Ovary (tissue), 3 donors: ENCODE results near the gene LRRC3.

Source experiments
- CTCF ChIP-seq, 3 donors: fragments of 450-650 bp in 2 of 3; fragments of 200-600 bp in 1 of 3; IDR thresholded peaks; one replicate each; pipeline versions ENCODE4 v1.5.1 to v1.8.0; 2016 to 2022; ENCODE audit warnings: antibody characterized with exemption in 3 of 3, mild to moderate bottlenecking in 1 of 3
- POLR2A ChIP-seq: fragments of 450-650 bp; IDR thresholded peaks from one replicate; pipeline ENCODE4 v1.6.1; 2017; ENCODE audit warnings: antibody characterized with exemption, mild to moderate bottlenecking, moderate library complexity
- donor health status: DM: no; HTN: no; CAD: no.

DNA sequence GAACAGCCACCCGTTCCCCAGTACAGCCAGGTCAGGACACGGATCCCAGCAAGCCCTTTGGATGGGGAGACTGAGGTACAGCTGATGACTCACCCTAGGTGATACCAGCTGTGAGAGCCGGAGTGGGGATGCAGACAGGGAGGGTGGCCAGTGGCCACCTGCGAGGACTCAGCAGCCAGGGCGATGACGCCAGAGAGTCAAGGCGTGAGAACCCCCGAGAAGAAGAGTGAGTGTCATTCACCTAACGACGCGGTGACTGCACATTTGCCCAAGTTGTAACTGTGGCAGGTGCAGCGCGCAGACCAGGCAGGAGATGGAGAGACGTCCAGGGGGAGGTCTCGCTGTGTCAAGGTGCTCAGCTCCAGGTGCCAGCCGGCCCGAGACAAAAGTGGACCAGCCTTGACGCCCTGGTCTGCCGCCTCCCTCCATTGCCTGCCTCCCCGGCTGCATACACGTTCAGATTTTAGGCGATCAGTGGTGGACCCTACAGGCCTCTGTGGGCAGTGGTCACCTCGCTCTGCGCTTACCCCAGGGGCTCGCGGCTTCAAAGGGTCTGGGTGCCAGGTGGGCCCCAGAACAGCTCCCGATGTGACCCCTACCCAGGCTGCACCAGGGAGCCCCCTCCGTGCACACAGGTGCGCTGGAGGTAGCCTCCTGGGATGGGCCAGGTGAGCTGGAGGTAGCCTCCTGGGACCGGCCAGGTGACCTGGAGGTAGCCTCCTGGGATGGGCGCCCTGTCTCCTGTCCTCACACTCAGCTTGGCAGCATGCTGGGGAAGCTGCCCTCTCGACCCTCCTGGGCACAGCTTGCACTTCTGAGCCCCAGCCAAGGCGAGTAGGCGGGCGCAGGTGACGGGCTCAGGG, 11.9 kb downstream of the LRRC3 start:
- no peak for TF ChIP-seq CTCF (IDR thresholded peaks at IDR 0.05)
- TF ChIP-seq POLR2A: no peak
